Mesenchymal stem cell (in vitro differentiated cells and primary cell): ENCODE measurements around the gene SLTM. TPM values are rescaled to one million over a fixed set of nuclear protein-coding genes. Genes with fewer than 3 reads are reported as not detected.
"Not testable (repeated sequence)": the region's sequence is repeated elsewhere in the genome, so short reads cannot be mapped to it uniquely, and the experiment has no call there.

Experiments
- DNase-seq: peaks from one replicate; pipeline ENCODE4 v3.0.0-alpha.2; 2013
- H2AFZ ChIP-seq: one replicate; pipeline ENCODE4 v1.6.1; 2013; ENCODE audit warnings: low read depth, mild to moderate bottlenecking, control low read depth, inconsistent platforms, low read length, moderate library complexity
- H2AK5ac ChIP-seq: 2 replicates; pipeline ENCODE4 v1.6.1; 2013; ENCODE audit warnings: low read length, moderate library complexity, mild to moderate bottlenecking, inconsistent platforms; ENCODE audit not compliant: severe bottlenecking
- H2BK120ac ChIP-seq: one replicate; pipeline ENCODE4 v1.6.1; 2013; ENCODE audit warnings: low read depth, mild to moderate bottlenecking, inconsistent platforms, low read length, moderate library complexity
- H2BK12ac ChIP-seq, 2 experiments: one replicate each; pipeline ENCODE4 v1.6.1; 2013; ENCODE audit warnings: inconsistent platforms in 2 of 2, low read length in 2 of 2, mild to moderate bottlenecking in 2 of 2, moderate library complexity in 2 of 2, control low read depth in 1 of 2
- H2BK15ac ChIP-seq: one replicate; pipeline ENCODE4 v1.6.1; 2013; ENCODE audit warnings: mild to moderate bottlenecking, low read depth, inconsistent platforms; ENCODE audit not compliant: poor library complexity, severe bottlenecking
- H2BK5ac ChIP-seq: 2 replicates; pipeline ENCODE4 v1.6.1; 2013; ENCODE audit warnings: low read depth, mild to moderate bottlenecking, low read length, control low read depth, inconsistent platforms; ENCODE audit not compliant: poor library complexity, severe bottlenecking
- H3K14ac ChIP-seq, 2 experiments: one replicate each; pipeline ENCODE4 v1.6.1; 2013; ENCODE audit warnings: inconsistent platforms in 2 of 2, low read length in 2 of 2, control low read depth in 1 of 2, mild to moderate bottlenecking in 1 of 2, moderate library complexity in 1 of 2
- H3K18ac ChIP-seq, 2 experiments: one replicate each; pipeline ENCODE4 v1.6.1; 2013; ENCODE audit warnings: inconsistent platforms in 2 of 2, low read length in 2 of 2, control low read depth in 1 of 2, low read depth in 1 of 2, mild to moderate bottlenecking in 1 of 2
- H3K23ac ChIP-seq, 2 experiments: one replicate each; pipeline ENCODE4 v1.6.1; 2013; ENCODE audit warnings: inconsistent platforms in 2 of 2, low read length in 2 of 2, mild to moderate bottlenecking in 2 of 2, moderate library complexity in 2 of 2, control low read depth in 1 of 2
- H3K27ac ChIP-seq: 2 replicates; pipeline ENCODE4 v1.5.1; 2013; ENCODE audit warnings: mild to moderate bottlenecking, moderate library complexity, low read length, control low read depth, inconsistent platforms; ENCODE audit not compliant: poor library complexity, severe bottlenecking
- H3K27me3 ChIP-seq, 2 experiments: 2 replicates each; pipeline versions ENCODE4 v1.6.1 to v1.7.0; 2013; ENCODE audit warnings: low read length in 2 of 2, mild to moderate bottlenecking in 2 of 2, moderate library complexity in 2 of 2, control low read depth in 1 of 2, inconsistent platforms in 1 of 2; ENCODE audit not compliant: control insufficient read depth in 1 of 2, insufficient read depth in 1 of 2
- H3K36me3 ChIP-seq, 2 experiments: 2 replicates each; pipeline versions ENCODE4 v1.6.1 to v1.7.0; 2013; ENCODE audit warnings: low read length in 2 of 2, control low read depth in 1 of 2, inconsistent platforms in 1 of 2, low read depth in 1 of 2, mild to moderate bottlenecking in 1 of 2; ENCODE audit not compliant: insufficient read depth in 2 of 2, control insufficient read depth in 1 of 2
- H3K4ac ChIP-seq, 2 experiments: one replicate each; pipeline ENCODE4 v1.6.1; 2013; ENCODE audit warnings: inconsistent platforms in 2 of 2, low read length in 2 of 2, mild to moderate bottlenecking in 2 of 2, moderate library complexity in 2 of 2, control low read depth in 1 of 2, low read depth in 1 of 2
- H3K4me1 ChIP-seq: 2 replicates; pipeline ENCODE4 v1.6.1; 2013; ENCODE audit warnings: low read depth, low read length, control low read depth; ENCODE audit not compliant: control insufficient read depth, insufficient read depth
- H3K4me2 ChIP-seq: 2 replicates; pipeline ENCODE4 v1.6.1; 2013; ENCODE audit warnings: low read length, mild to moderate bottlenecking, inconsistent platforms; ENCODE audit not compliant: poor library complexity, severe bottlenecking
- H3K4me3 ChIP-seq, 2 experiments: 2 replicates each; pipeline versions ENCODE4 v1.5.1 to v1.7.0; 2013; ENCODE audit warnings: low read length in 2 of 2, mild to moderate bottlenecking in 2 of 2, control low read depth in 1 of 2, low read depth in 1 of 2; ENCODE audit not compliant: insufficient read depth in 1 of 2
- H3K79me1 ChIP-seq: replicated peaks from 2 replicates; pipeline ENCODE4 v1.6.1; 2013; ENCODE audit warnings: mild to moderate bottlenecking, control low read depth, low read length, inconsistent platforms; ENCODE audit not compliant: poor library complexity, severe bottlenecking
- H3K9ac ChIP-seq: 2 replicates; pipeline ENCODE4 v1.7.0; 2013; ENCODE audit warnings: mild to moderate bottlenecking, low read length, moderate library complexity
- H3K9me3 ChIP-seq: 2 replicates; pipeline ENCODE4 v1.7.0; 2013; ENCODE audit warnings: mild to moderate bottlenecking, low read length; ENCODE audit not compliant: control insufficient read depth
- H4K8ac ChIP-seq: one replicate; pipeline ENCODE4 v1.6.1; 2013; ENCODE audit warnings: inconsistent platforms, mild to moderate bottlenecking, low read length, moderate library complexity
- H4K91ac ChIP-seq: one replicate; pipeline ENCODE4 v1.6.1; 2013; ENCODE audit warnings: mild to moderate bottlenecking, low read length, inconsistent platforms
- WGBS: methylation state at CpG from one replicate; pipeline ENCODE4 v1.1.7; 2013; ENCODE audit warnings: mixed read lengths; 5-methylcytosine and 5-hydroxymethylcytosine counted together
- small RNA-seq: library from polyadenylated mRNA; stranded (forward); fragments of <200 nt; extraction: miRNeasy Mini kit (QIAGEN cat#:217004); gene quantifications from one replicate; pipeline ENCODE3, GENCODE V24; 2013; ENCODE audit warnings: low read depth

Gene SLTM

DNA sequence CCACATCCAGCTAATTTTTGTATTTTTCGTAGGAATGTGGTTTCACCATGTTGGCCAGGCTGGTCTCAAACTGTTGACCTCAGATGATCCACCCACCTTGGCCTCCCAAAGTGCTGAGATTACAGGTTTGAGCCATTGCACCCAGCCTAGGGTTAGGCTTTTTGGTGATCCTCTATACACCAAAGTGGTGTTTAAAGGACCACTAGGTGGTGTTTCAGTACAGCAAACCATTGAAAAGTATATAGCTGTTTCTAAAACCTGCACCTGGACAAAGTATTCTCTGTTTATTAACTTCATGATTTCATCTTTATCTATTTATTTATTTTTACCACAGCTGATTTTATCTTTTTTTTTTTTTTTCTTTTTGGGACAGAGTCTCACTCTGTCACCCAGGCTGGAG is 94.0 kb downstream of the SLTM start:
- H3K9me3 ChIP-seq = no peaks in the 10 kb centered on the region
- no peak overlapping the region for H2BK12ac ChIP-seq
- H3K4me2 ChIP-seq = no peak overlapping the region
- H4K8ac ChIP-seq = no peak overlapping the region
- no peaks in the 10 kb centered on the region for H3K27me3 ChIP-seq
- no peak overlapping the region for H3K4me3 ChIP-seq
- no peak overlapping the region for H2BK5ac ChIP-seq
- no peak overlapping the region for H4K91ac ChIP-seq
- no peaks in the 10 kb centered on the region for H3K4me1 ChIP-seq
- H3K36me3 ChIP-seq = peaks cover 3 to 16% of the 10 kb centered on the region in 2 experiments
- H3K18ac ChIP-seq = no peak overlapping the region
- no peak overlapping the region for H2BK15ac ChIP-seq
- no peak overlapping the region for H3K9ac ChIP-seq
- H2BK120ac ChIP-seq = no peak overlapping the region
- WGBS = 100% methylated on average over 1 of the region's 1 CpG
- H2AK5ac ChIP-seq = no peak overlapping the region
- H3K27ac ChIP-seq = no peak overlapping the region
- H3K79me1 ChIP-seq = peaks cover 2% of the 10 kb centered on the region
- H3K23ac ChIP-seq = no peak overlapping the region
- H3K4ac ChIP-seq = no peak overlapping the region
- H2AFZ ChIP-seq = no peak overlapping the region
- H3K14ac ChIP-seq = no peak overlapping the region
- no peak for DNase-seq

DNA sequence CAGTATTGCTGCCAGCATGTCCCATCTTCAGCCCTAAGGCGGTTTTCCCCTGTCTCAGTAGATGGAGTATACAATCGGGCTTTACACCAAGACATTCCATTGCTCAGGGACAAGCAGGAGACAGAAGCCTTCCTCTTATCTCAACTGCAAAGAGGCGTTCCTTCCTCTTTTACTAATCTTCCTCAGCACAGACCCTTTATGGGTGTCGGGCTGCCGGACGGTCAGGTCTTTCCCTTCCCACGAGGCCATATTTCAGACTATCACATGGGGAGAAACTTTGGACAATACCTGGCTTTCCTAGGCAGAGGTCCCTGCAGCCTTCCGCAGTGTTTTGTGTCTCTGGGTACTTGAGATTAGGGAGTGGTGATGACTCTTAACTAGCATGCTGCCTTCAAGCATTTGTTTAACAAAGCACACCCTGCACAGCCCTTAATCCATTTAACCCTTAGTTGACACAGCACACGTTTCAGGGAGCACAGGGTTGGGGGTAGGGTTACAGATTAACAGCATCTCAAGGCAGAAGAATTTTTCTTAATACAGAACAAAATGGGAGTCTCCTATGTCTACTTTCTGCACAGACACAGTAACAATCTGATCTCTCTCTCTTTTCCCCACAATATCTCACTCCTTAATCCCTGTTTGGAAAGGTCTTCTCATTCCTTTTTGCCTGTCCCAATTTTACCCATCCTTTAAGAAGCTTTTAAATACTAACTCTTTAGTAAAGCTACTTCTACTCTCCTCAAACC is 99.6 kb downstream of the SLTM start:
- H3K4ac ChIP-seq, H3K27ac ChIP-seq, H3K23ac ChIP-seq, H3K4me1 ChIP-seq, H2BK5ac ChIP-seq, H2BK120ac ChIP-seq, H2BK12ac ChIP-seq, H4K8ac ChIP-seq, H2BK15ac ChIP-seq, H3K14ac ChIP-seq, H3K79me1 ChIP-seq, H3K4me3 ChIP-seq, H3K27me3 ChIP-seq, H4K91ac ChIP-seq, H3K4me2 ChIP-seq, H3K9ac ChIP-seq, H3K9me3 ChIP-seq, H2AFZ ChIP-seq, H3K18ac ChIP-seq, H2AK5ac ChIP-seq: not testable (repeated sequence)
- peak; percentile 19 for DNase-seq
- H3K36me3 ChIP-seq = peaks cover 3 to 51% of the 10 kb centered on the region in 2 experiments
- WGBS = 24% methylated on average over 8 of the region's 9 CpGs

DNA sequence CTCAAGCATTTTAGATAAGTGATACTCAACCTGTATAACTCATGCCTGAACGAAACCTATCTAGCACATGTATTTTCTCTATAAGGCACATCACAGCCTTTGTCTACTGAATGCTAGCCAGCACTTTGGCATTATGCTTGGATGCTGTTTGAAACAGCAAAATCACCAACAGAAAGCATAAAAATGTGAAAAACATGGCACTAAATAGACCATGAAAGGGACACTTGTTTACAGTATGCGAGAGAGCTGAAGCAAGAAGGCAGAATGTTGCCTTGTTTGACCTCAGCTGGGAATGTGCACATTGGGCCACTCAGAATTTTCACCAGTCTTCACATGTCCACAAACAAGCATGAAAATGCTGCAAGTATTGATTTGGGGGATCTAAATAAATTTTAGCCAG is 102.9 kb downstream of the SLTM start:
- H3K14ac ChIP-seq = no peak overlapping the region
- H3K4ac ChIP-seq = no peak overlapping the region
- no peak overlapping the region for H4K91ac ChIP-seq
- H2AK5ac ChIP-seq = no peak overlapping the region
- H3K9ac ChIP-seq = no peak overlapping the region
- H2BK5ac ChIP-seq = no peak overlapping the region
- H3K4me3 ChIP-seq = no peak overlapping the region
- H3K27ac ChIP-seq = no peak overlapping the region
- peak; percentile 35 for DNase-seq
- peaks cover 1% of the 10 kb centered on the region for H3K79me1 ChIP-seq
- 100% methylated on average over 2 of the region's 2 CpGs for WGBS
- H4K8ac ChIP-seq = no peak overlapping the region
- no peak overlapping the region for H2BK15ac ChIP-seq
- peaks cover 3 to 64% of the 10 kb centered on the region in 2 experiments for H3K36me3 ChIP-seq
- no peak overlapping the region for H2BK120ac ChIP-seq
- H3K9me3 ChIP-seq = no peaks in the 10 kb centered on the region
- no peak overlapping the region for H2AFZ ChIP-seq
- no peak overlapping the region for H3K4me2 ChIP-seq
- H3K27me3 ChIP-seq = no peaks in the 10 kb centered on the region
- no peak overlapping the region for H2BK12ac ChIP-seq
- H3K23ac ChIP-seq = no peak overlapping the region
- H3K4me1 ChIP-seq = no peaks in the 10 kb centered on the region
- no peak overlapping the region for H3K18ac ChIP-seq

Small RNAs within 50 kb of the gene (small RNA-seq; reads per million reads assigned to genes)
- gene ZNF444P1 = not detected
